Mesenteric fat pad (tissue), 1 donor: ENCODE measurements around the gene INHA. TPM values are rescaled to one million over a fixed set of nuclear protein-coding genes. Genes with fewer than 3 reads are reported as not detected.

Experiments used
- microRNA-seq: library from miRNA; unstranded; fragments of <30 nt; microRNA quantifications from one replicate; pipeline ENCODE4 v1.2.0, GENCODE V29; 2020; ENCODE audit warnings: borderline number of aligned reads
- total RNA-seq: library from RNA; stranded (reverse); fragmentation: NEBNext Ultra II Directional; extraction: Animal tissue kit (Norgen Biotek cat#: 25700); gene quantifications from one replicate; pipeline ENCODE4 v1.2.1, GENCODE V29; 2021
- donor health status: DM: yes; HTN: yes; CAD: no.

The INHA gene
- total RNA-seq, 1 donor from 2014 or later = 0.45 TPM

Small RNA genes lying within 50 kb of the gene (microRNA-seq; reads per million reads assigned to microRNA genes)
- not detected for gene MIR3132

Other genes starting within 250 kb of the INHA start
- not detected for gene RESP18, start 239.6 kb upstream of the INHA start, total RNA-seq
- 78.6 TPM for gene DNPEP, start 184.4 kb upstream of the INHA start, total RNA-seq
- gene DES, start 153.9 kb upstream of the INHA start, total RNA-seq = 62.5 TPM
- gene SPEG, start 137.5 kb upstream of the INHA start, total RNA-seq = 4.7 TPM
- 32.4 TPM for gene GMPPA, start 73.4 kb upstream of the INHA start, total RNA-seq
- not detected for gene ASIC4, start 57.8 kb upstream of the INHA start, total RNA-seq
- gene CHPF, start 28.5 kb upstream of the INHA start, total RNA-seq = 24.1 TPM
- gene TMEM198, start 28.3 kb upstream of the INHA start, total RNA-seq = 2.6 TPM
- gene OBSL1, start 771 bp upstream of the INHA start, total RNA-seq = 61.5 TPM
- gene STK11IP, start 25.5 kb downstream of the INHA start, total RNA-seq = 17.1 TPM
- gene SLC4A3, start 55.3 kb downstream of the INHA start, total RNA-seq = 6.7 TPM